ENCODE measurements around the gene KDELR3.

The KDELR3 gene

DNA sequence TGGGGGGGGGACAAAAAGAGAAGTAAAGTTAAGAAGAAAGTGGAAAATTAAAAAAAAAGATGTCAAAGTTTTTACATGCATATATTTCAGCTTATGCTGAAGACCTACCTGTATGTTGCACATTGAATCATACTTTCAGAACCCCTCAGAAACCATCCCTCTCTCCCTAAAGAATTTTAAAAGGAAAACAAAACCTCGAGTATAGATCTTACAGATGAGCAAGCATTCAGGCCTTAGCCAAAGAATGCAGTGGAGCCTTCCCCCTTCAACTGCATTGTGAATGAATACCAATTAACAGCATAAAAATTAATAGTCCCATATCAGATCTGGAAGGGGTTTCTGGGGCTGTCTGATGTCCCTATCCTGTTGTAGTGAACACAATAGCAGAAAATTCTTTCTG is 16.3 kb downstream of the KDELR3 start:
- DNase-seq = no peak

DNA sequence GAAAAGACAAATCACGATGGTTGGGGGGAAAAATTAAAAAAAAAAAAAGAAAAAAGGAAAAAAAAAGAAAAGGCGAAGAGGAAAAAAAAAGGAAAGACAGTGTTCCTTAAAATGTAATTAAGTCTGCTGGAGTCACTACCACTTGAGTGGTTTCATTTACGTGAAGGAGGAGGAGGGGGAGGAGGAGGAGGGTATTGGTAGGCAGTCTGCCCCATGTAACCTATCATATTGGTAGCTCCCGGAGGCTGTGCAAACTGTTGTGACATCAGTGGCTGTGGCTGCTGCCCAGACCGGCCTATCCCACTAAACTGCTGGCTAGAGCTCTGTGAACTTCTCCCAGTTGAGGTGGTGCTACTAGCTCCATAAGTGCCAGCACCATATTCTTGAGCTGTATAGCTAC is 17.9 kb downstream of the KDELR3 start:
- no peak for DNase-seq

DNA sequence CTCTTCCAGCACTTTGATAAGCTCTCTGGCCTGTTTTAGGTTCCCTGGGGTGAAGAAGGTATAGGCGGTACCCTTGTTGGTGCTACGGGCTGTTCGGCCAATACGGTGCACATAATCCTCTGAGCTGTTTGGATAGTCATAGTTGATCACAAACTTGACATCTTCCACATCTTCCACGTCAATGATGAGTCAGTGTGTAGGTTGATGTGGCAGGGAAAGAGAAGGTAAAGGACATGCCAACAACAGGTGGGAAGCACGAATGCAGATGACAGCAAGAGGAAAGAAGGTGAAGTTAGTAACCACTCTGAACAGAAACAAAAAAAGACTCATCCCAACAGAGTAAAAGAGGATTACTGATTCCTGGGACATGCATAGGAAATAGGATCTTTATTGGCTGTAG is 20.1 kb downstream of the KDELR3 start:
- no peak for DNase-seq

DNA sequence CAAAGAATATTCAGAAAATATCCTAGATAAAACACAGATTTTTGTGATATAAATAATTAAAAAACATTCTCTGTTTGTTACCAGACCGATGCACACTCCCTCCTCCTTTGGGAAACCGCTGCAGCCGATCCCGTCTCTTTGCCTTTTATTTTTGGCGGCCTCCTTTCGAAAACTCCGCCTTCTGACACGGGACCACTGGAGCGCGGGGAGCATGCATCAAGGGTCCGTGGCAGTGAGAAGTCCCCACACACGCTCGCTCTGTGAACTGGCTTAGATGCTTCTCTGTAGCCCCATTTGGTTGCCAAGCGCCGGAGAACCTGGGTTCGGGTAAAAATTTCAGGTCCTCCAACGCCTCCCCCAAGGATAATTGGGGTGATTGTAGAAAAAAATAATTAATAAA is 21.2 kb downstream of the KDELR3 start:
- DNase-seq = no peak

DNA sequence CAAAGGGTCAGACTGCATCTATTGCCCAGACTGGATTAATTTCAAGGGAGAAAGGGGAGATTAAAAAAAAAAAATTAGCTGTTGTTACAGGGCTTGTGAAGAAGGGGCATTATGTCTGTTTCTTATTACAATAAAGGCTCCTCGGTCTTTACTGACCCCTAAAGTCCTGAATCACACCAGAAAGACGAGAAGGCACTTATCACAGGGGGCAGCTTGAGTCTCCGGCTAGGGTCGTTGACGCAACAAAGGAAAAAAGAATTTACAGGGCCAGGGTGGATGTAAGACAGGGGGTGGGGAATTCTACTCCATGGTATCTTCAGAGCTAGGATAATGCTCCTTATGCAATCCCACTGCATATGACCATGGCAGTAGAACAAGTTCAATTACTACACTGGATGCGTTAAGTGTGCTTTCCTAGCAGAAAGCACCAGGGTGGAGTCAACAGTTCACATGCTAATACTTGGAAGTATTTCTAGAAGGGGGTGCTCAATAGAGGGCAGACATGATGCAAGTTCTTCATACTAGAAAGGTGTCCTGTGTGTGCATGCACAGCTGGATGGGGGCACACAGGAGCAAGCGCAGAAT is 21.8 kb downstream of the KDELR3 start:
- DNase-seq = no peak

DNA sequence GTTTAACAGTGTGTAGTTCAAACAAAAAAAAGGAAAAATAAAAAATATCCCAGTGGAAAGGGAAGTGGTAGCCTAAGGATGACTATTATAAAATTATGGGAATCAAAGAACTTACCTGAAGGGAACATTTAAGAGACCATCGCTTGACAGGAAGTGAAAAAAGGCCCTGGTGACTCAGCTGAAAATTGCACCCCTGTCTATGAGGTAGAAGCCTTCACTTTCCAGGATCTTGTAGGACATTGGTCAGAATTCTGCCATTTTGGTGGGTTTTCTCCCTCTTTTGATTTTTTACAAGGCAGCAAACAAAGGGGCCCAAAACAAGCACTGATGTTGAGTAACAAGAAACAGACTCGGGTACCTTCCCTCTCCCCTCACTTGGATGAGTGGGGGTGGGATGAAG is 22.6 kb downstream of the KDELR3 start:
- no peak for DNase-seq

DNA sequence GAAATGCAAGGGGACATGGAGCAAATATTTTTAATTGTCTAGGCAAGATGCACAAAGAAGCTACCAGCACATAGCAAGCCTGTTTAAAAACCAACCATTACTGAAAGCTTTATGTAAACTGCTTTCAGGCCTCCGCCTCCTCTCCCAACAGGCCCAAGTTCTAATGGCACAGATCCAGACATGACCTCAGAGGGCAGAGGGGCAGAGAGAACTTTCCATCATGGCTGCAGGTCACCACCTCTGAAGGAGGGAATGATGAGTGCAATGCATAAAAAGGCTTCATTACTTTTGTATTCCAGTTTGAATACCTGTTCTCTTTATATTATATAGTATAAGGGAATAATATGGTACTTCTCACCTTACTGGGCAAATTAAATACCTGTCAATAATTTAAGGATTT is 23.0 kb downstream of the KDELR3 start:
- no peak for DNase-seq

DNA sequence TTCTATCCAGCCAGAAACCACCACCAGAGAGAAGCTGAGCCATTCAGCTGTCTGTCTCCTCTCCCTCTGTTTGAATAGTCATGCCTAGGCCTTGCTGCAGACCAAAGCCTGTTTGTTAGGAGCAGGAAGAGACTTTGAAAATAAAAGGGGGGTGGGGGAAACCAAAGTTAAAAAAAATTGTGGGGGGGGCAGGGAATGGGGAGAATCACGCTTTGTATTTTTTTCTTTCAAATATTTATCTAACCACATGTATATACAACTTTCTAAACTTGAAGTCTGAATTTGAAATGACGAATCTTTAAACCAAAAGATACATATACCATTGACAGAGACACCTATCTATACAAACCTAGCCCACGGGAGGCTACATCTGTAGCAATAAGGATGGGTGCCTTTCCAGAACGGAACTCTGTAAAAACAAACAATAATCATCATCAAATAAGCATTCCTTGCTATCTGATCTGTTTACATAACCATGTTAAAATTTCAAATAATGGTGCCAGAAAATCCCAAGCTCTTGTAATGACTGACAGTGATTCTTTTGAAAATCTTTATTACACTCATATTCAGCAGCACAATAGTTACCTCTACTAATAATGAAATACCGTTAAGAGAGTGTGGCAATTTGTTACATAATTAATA is 23.9 kb downstream of the KDELR3 start:
- no peak for DNase-seq

DNA sequence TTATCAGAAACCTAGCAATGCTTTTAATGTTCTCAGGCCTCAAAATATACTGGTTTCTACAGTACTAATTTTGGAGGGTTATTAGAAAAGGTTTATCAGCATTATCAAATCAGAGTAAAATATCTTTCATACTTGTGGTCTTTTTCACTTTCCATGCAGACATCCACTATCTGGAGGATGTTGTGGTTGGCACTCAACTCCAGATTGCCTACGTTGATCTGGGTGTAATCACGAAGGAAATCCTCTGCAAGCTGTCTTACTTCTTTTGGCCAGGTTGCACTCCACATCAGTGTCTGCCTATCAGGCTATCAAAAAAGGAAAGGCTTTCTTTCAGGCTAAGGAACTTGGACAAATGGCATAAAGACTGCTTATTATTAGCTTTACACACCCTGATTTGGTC is 26.6 kb downstream of the KDELR3 start:
- DNase-seq = no peak

DNA sequence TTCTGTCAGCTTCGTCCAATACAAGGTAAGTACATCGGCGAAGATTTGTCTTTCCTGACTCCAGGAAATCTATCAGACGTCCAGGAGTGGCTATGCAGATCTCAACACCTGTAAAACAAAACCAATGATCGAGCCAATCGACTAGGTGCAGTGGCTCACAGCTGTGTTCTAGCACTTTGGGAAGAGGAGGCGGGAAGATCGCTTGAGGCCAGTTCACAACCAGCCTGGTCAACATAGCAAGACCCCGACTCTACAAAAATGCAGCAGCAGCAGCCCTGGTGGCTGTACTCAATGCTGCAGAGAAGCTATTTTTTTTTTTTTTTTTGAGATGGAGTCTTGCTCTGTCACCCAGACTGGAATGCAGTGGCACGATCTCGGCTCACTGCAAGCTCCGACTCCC is 27.0 kb downstream of the KDELR3 start:
- DNase-seq = no peak

DNA sequence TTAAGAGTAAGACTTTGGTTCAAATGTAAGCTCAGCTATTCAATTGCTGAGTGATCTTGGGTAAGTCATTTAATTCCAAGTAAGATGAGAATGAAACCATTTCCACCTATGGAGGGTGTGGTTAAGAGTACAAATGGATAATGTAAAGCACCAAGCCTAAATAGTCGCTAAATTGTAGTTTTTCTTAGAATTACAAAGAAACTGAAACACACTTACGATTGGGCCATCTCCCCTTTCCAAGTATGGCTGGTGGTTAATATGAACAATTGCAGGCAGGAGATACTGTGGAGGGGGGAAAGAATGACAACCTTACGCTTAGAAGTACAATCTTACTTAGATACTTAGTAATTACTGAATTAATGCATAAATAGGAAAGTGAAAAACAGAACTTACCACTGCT is 30.0 kb downstream of the KDELR3 start:
- no peak for DNase-seq

DNA sequence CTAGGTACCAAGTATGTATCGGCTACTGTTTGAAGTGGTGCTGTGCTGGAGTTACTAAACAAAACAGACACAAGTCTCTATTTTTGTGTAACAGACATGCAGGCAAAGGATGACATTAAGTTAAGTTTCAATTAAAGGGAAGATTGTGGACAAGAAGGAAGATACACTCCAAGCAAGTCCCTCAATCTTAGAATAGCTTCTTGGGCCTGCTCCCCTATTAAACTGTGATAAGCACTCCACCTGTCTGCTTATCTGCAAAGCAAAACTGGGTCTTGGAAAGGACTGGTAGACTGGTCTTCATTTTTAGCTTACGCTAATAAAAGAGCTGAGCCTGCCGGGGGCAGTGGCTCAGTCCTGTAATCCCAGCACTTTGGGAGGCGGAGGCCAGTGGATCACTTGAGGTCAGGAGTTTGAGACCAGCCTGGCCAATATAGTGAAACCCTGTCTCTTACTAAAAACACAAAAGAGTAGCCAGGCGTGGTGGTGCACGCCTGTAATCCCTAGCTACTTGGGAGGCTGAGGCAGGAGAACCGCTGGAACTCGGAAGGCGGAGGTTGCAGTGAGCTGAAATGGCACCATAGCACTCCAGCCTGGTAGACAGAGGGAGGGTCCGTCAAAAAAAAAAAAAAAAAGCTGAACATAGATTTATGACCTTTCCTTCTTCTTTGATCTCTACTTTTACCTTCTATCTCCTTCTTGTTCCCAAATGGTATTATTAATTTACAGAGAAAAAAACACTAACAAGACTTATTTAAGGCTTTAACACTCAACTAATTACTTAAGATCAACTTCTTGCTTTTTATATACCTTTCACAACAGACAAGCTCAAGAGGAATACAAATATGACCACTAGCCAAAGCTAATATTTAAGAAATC is 34.1 kb downstream of the KDELR3 start:
- DNase-seq = no peak

DNA sequence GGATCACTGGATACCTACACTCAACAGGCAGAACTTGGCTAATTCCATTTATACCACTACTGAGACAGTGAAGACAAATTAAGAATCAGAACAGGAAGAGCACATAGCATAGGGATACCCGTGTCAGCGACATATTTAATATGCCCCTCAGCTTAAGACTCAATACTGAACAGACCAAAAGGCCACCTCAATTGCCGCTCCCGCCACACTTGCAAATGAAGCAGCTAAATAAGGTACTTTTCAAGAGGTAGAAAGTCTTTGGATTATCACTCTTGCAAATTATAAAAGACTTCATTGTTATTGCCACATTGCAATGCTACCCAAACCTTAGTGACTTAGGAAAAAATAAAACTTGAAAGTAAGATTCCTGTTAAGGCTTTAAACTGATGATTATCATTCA is 35.1 kb downstream of the KDELR3 start:
- no peak for DNase-seq

DNA sequence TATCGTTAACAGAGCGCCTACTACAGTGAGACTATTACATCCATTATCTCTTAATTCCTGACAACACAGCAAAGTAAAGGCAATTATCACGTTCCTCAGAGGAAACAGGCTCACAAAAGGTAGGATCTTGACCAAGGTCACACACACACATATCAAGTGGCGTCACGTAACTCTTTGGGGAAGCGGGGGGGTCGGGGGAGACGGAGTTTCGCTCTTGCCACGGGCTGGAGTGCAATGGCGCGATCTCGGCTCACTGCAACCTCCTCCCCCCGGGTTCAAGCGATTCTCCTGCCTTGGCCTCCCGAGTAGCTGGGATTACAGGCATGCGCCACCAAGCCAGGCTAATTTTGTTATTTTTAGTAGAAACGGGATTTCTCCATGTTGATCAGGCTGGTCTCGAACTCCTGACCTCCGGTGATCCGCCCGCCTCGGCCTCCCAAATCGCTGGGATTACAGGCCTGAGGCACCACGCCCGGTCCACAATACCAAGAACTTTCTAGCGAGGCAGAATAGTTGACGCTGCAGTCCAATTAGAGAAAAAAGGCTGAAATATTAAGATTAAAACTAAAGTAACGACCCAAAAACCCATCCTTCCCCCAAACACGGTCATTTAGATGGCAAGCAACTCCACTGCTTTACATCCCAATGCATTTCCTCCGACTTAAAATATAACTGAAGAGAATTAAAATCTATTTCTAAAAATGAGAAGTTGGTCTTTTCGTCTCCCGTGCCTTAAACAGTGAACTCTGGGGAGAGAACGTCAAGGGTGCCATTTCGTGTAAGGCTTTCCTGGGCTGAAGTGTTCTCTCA is 37.0 kb downstream of the KDELR3 start:
- DNase-seq = no peak

DNA sequence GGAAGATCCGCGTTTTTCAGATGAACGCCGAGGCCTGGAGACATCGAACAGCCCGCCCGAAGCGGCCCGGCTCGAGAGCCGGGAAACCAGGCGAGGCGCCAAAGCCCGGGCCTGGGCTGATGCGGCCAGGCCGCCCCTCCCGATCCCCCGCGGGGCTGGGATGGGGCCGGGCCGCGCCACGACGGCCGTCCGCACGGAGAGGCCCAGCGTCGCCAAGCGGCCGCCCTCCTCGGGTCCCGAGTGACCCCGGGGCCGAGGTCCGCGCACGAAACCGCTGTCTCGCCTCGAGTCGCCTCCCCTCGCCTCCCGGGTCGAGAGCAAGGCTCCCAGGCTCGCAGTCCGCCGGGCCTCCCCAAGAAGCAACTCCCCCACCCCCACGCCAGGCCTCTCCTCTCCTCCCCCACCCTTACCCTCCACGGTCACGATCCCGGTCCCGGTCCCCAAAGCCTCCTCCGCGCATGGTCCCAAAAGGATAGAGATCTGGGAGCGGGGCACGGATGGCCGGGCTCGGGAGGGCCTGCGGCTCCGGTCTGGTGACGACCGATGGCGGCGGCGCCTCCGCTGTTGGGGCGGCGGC is 37.7 kb downstream of the KDELR3 start:
- peak; percentile 84 for DNase-seq

DNA sequence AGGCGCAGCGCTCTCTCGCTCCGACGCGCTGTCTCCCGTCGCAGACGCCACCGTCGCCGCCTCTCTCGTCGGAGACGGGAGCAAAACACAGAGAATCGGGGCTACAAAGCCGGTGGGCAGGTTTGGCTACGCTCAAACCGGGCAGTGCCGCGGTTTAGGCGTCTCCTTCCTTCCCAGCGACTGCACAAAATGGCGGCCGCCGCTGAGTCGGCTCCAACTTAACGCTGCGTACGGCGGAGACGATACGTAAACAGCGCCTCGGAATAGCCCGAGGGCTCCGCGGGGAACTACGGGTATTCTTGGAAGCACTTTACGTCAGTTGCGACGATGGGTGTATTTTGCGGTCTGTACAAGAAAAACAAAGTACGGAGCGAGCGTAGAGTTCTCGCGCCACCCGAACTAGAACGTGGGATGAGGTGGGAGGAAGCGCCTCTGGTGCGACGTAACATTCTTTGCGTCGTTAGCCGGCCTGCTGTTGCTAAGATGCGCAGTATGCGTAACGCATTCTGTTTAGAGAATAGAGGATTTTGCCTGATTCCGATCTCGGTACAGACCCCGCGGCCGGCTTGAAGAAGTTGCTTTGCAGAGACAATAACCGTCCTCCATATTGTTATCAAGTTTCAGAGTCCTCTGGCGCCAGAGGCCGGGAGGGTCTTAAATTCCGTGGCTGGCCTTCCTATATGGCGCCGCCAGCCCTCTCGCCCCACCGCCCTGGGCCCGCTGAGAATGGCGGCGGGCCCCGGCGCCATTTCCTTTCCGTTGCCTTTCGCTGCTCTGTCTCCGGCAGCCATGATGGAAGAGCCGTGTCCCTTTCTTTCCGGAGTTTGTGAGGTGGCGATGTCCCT is 38.4 kb downstream of the KDELR3 start, which contains the start of gene DDX17:
DDX17 (minus strand) TSS at position 194 of the 845 bp plus-strand sequence.
- peak; percentile 96 for DNase-seq

DNA sequence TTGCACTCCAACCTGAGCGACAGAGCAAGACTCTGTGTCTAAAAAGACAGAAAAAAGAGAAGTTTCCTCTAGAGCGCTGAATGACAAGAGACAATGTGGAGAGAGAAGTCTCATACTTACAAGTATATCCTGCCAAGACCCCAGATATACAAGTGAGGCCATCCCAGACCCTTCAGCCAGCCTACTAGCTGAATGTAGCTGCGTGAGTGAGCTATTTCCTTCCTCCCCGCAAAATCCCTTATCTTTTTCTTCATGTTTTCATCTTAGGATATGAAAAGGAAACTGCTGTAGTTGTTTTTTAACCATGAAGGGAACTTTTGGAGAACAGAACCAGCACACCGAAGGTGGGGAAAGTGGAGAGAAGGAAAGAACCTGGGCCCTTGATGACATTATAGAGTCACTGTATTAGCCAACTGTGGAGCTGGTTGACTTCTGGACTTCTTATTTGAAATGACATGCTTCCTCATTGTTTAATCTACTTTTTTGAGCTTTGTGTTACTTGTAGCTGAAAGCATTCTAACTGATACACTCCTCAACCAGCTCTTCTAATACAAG is 42.6 kb downstream of the KDELR3 start:
- no peak for DNase-seq

DNA sequence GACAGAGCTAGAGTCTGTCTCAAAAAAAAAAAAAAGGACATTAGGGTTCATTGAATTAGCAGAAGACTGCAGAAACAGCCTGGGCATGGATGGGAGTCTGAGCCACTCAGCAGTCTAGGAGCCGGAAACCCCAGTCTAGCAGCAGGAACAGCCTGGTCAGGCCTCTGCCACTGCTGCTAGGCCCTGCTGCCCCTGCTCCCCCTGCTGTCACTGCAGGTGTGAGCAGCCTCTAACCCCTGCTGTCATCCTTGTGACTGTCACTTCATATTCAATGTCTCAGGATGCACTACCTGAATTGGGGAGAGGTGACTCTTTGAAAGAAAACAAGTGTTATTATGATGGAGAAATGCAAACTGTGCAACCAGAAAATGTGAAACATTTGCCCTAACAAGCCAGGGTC is 45.2 kb downstream of the KDELR3 start:
- no peak for DNase-seq

DNA sequence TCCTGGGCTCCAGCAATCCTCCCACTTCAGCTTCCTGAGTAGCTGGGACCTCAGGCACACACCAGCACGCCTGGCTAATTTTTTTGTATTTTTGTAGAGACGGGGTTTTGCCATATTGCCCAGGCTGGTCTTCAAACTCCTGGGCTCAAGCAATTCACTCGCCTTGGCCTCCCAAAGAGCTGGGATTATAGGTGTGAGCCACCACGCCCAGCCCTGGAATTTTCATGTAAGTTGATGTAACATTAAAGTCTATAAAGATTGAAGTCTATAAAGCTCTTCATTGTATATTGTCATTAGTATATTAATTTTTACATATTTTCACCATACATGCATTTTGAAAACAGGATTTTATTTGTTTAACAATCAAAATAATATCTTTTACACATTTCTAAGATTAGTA is 50.7 kb downstream of the KDELR3 start:
- DNase-seq = no peak

DNA sequence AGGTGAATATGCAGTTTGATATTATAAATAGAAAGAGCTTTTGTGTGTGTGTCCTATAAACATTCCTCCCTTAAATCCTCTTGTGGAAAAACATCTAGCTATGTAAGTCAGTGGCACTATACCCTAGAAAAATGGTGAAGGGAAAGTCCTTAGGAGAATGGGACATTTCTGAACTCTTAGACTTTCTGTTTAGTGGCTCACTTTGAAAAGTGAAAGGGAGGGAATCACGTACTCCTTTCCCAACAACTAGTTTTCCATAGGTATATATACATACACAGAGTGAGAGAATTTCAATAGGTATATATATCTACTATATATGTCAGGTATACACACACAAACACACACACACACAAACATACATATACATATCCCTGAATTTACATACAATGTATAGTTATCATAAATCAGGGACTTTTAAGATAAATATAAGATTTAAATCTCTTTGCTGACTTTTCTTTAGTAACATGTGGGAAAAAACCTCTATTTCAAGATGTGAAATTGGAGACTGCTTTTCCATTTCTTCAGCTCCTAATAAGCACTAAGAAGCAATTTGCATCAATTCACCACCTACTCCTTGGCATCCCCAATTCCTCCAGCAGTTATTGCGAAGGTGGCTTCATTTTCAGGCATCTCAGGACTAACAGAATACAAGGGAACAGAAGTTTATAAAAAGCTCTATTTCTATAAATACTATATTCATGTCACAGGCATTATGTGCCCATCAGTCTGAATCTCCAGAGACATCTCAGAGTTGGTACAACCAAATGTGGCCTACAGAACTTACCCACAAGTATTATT is 51.8 kb downstream of the KDELR3 start:
- no peak for DNase-seq

DNA sequence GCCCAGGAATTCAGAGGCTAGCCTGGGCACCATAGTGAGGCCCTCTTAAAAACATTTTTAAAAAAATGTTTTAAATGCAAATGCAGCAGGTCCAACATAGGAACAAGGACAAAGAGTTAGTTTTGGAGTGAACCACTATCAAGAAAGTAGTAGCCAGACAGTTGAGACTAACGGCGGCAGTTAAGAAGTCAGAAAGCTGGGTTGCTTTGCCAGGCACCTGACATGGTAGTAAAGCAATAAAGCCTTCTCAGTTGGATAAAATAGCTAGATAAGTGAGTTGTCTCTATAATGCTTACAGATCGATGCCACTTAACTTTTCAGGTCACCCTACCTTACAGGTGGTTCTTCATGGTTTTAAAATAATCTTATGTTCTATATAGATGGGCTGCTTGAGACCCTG is 55.1 kb downstream of the KDELR3 start:
- DNase-seq = no peak

Measured in left hindlimb (tissue), 1 donor.